Panc1 (cell line): ENCODE measurements around the gene IGSF22. TPM values are rescaled to one million over a fixed set of nuclear protein-coding genes. Genes with fewer than 3 reads are reported as not detected.

Experiments
- ATAC-seq: fragments of 200-7000 bp; cut with Tn5 transposase; 2 replicates; pipeline ENCODE4 v1.9.1; 2020; ENCODE audit warnings: mild to moderate bottlenecking, moderate library complexity
- BruUV-seq: library from RNA; stranded (reverse); fragments of 400-500 nt; replicated peaks from 2 replicates; lab custom pipeline; 2021; lab: Mats Ljungman, UMichigan
- CTCF ChIA-PET: fragments of 300-600 bp; sonication (Branson Sonifier 250); formaldehyde crosslinking; loops from one replicate; lab custom pipeline; 2022; ENCODE audit warnings: antibody characterized with exemption; lab: Charles Lee
- POLR2A ChIA-PET: fragments of 300-600 bp; sonication (Branson Sonifier 250); formaldehyde crosslinking; loops from one replicate; lab custom pipeline; 2022; ENCODE audit warnings: antibody characterized with exemption; lab: Charles Lee
- DNase-seq: peaks from one replicate; pipeline ENCODE4 v3.0.0-alpha.2; 2010; ENCODE audit warnings: low read depth, low spot score
- H3K27ac ChIP-seq: 2 replicates; pipeline ENCODE4 v1.5.1; 2011; ENCODE audit warnings: mild to moderate bottlenecking, low read length, inconsistent platforms
- H3K27me3 ChIP-seq: fragments of 200-500 bp; sonication (Bioruptor generic); 2 replicates; pipeline ENCODE4 v1.6.0; 2014; ENCODE audit warnings: low read length, inconsistent platforms; ENCODE audit not compliant: control insufficient read depth, insufficient read depth
- H3K36me3 ChIP-seq: fragments of 200-500 bp; sonication (Bioruptor generic); 2 replicates; pipeline ENCODE4 v1.5.1; 2014; ENCODE audit warnings: inconsistent platforms, mild to moderate bottlenecking, low read length, moderate library complexity; ENCODE audit not compliant: control insufficient read depth, insufficient read depth
- H3K4me1 ChIP-seq: 2 replicates; pipeline ENCODE4 v1.5.1; 2011; ENCODE audit warnings: inconsistent platforms, mild to moderate bottlenecking, low read length, moderate library complexity; ENCODE audit not compliant: control insufficient read depth, insufficient read depth
- H3K4me3 ChIP-seq, 2 experiments: 2 replicates each; pipeline ENCODE4 v1.5.1; 2011 to 2012; ENCODE audit warnings: low read depth in 2 of 2, low read length in 2 of 2, mild to moderate bottlenecking in 2 of 2, inconsistent platforms in 1 of 2, moderate library complexity in 1 of 2
- H3K9me3 ChIP-seq: fragments of 200-500 bp; sonication (Bioruptor generic); 2 replicates; pipeline ENCODE4 v1.5.1; 2014; ENCODE audit warnings: low read depth, mild to moderate bottlenecking, inconsistent platforms, low read length, moderate library complexity; ENCODE audit not compliant: control insufficient read depth, insufficient read depth
- POLR2AphosphoS5 ChIP-seq: IDR thresholded peaks from 2 replicates; pipeline ENCODE4 v1.6.1; 2012; ENCODE audit warnings: mild to moderate bottlenecking, low read depth, low read length, moderate library complexity
- SIN3A ChIP-seq: IDR thresholded peaks from 2 replicates; pipeline ENCODE4 v1.6.1; 2012; ENCODE audit warnings: low read depth, mild to moderate bottlenecking, low read length, moderate library complexity, borderline replicate concordance; ENCODE audit not compliant: insufficient read depth
- TCF7L2 ChIP-seq: IDR thresholded peaks from 2 replicates; pipeline ENCODE4 v1.6.1; 2011; ENCODE audit warnings: mild to moderate bottlenecking, low read depth, low read length, inconsistent platforms
- in situ Hi-C: cut with HindIII; loops from 2 replicates; pipeline ENCODE4 v1.10.0; 2016; ENCODE audit warnings: low sequenced_read_pairs, low pct_unique_long_range_greater_than_20kb
- intact Hi-C: fragments of 100-400 bp; cut with micrococcal nuclease; formaldehyde crosslinking; loops from one replicate; pipeline ENCODE4 v1.10.0; 2022; ENCODE audit not compliant: unreplicated experiment
- total RNA-seq: library from RNA; stranded (reverse); gene quantifications from one replicate; pipeline ENCODE4 v1.2.1, GENCODE V29; 2021; ENCODE audit not compliant: unreplicated experiment
- TF ChIP-seq, protein P1 (sequence below), 2 experiments: IDR thresholded peaks; 2 replicates each; pipeline ENCODE4 v1.6.1; 2011 to 2012; ENCODE audit warnings: low read depth in 2 of 2, control low read depth in 1 of 2, low read length in 1 of 2, mild to moderate bottlenecking in 1 of 2, moderate library complexity in 1 of 2; ENCODE audit not compliant: insufficient read depth in 1 of 2
- TF ChIP-seq, protein P2 (sequence below): fragments of 450-650 bp; IDR thresholded peaks from 2 replicates; pipeline ENCODE4 v1.5.1; 2017; ENCODE audit warnings: mild to moderate bottlenecking

Gene IGSF22
- total RNA-seq, 1 experiment from 2014 or later, result not detected

DNA sequence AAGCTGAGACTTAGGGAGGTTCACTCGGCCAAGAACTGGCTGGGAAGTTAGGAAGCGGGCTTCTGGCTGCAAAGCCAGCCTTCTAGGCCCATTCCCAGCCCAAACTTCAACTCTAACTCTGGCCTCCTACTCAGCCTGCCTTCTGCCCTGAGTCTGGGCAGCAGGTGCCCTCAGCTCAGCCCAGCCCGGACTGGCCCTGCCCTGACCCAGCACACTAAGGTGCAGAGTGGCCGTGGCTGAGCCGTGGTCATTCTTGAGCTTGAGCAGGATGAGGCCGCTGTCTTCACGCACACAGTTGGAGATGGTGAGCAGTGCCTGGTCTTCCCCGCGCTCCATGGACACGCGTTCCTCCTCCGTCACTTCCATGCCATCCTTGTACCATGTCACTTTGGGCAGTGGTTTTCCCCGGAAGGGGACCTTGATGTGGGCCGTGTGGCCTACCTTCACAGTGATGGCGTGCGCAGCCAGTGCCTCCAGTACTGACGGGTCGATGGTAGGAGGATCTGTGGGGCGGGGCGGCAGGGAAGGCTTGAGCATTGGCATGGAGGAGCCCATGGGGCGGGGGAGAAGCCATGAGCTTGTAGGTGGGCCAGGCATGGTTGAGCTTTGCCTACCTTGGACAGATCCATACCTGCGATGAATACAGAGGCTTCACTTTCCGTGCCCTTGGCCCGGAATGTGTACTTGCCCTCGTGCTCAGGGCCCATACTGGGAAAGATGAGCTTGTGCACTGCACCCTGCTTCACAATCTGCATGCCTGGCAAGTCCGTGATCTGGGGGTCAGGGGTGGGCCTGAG, 12.1 kb downstream of the IGSF22 start:
- Histone ChIP-seq H3K4me3 (no peak overlapping the region), H3K27me3 (peaks cover 6% of the 10 kb centered on the region; the same call in 1 of the 2 replicates), H3K27ac (no peak overlapping the region), H3K36me3 (no peaks in the 10 kb centered on the region), H3K9me3 (no peaks in the 10 kb centered on the region), H3K4me1 (no peaks in the 10 kb centered on the region)
- no TSS peak for BruUV-seq
- POLR2A ChIA-PET, result no interaction called here
- intact Hi-C loops, result no loop called here
- in situ Hi-C loops, result no loop called here
- no peak for DNase-seq
- no peak for ATAC-seq
- TF ChIP-seq TCF7L2, result no peak
- TF ChIP-seq, protein P1, sequence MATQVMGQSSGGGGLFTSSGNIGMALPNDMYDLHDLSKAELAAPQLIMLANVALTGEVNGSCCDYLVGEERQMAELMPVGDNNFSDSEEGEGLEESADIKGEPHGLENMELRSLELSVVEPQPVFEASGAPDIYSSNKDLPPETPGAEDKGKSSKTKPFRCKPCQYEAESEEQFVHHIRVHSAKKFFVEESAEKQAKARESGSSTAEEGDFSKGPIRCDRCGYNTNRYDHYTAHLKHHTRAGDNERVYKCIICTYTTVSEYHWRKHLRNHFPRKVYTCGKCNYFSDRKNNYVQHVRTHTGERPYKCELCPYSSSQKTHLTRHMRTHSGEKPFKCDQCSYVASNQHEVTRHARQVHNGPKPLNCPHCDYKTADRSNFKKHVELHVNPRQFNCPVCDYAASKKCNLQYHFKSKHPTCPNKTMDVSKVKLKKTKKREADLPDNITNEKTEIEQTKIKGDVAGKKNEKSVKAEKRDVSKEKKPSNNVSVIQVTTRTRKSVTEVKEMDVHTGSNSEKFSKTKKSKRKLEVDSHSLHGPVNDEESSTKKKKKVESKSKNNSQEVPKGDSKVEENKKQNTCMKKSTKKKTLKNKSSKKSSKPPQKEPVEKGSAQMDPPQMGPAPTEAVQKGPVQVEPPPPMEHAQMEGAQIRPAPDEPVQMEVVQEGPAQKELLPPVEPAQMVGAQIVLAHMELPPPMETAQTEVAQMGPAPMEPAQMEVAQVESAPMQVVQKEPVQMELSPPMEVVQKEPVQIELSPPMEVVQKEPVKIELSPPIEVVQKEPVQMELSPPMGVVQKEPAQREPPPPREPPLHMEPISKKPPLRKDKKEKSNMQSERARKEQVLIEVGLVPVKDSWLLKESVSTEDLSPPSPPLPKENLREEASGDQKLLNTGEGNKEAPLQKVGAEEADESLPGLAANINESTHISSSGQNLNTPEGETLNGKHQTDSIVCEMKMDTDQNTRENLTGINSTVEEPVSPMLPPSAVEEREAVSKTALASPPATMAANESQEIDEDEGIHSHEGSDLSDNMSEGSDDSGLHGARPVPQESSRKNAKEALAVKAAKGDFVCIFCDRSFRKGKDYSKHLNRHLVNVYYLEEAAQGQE (IDR thresholded peaks at IDR 0.05; ENCODE audit: insufficient read depth in 1 of 2, low read depth in 2 of 2, low read length in 1 of 2), result peak in 1 of 2 experiments; percentile 46; a peak in 1 of 4 replicates
- CTCF ChIA-PET, result interaction anchor here (0.6 kb wide), 1 partner anchor 18 kb away, joined by 3 read pairs; no protein-coding TSS in a partner anchor

DNA sequence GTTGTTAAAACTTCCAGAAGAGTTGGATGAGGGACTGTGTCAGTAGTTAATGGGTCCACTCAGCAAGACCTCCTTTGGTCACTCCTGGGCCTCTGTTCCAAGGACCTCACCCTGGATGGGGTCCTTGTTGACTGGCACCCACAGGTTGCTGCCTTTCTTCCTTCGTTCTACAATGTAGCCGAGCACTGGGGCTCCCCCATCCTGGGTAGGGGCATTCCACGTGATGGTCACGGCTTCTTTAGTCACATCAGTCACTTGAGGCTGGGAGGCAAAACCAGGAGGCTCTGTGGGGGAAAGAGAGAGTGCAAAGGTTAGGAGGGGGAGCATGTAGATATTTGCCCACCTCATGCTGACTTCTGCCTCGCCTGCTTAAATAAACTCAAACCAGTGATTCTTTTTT, 15.4 kb downstream of the IGSF22 start:
- ChIA-PET POLR2A (no interaction called here), CTCF (no interaction called here)
- DNase-seq (no peak), ATAC-seq (no peak)
- no peaks in the 10 kb centered on the region for H3K9me3 ChIP-seq
- H3K27ac ChIP-seq, result no peak overlapping the region
- in situ Hi-C loops, result no loop called here
- intact Hi-C loops, result no loop called here
- no peaks in the 10 kb centered on the region for H3K36me3 ChIP-seq
- no peak overlapping the region for H3K4me3 ChIP-seq
- no peaks in the 10 kb centered on the region for H3K4me1 ChIP-seq
- no TSS peak for BruUV-seq
- H3K27me3 ChIP-seq, result no peaks in the 10 kb centered on the region; the same call in 1 of the 2 replicates
- TF ChIP-seq, protein P1 (IDR thresholded peaks at IDR 0.05; ENCODE audit: insufficient read depth in 1 of 2, low read depth in 2 of 2, low read length in 1 of 2), result no peak
- no peak for TF ChIP-seq POLR2AphosphoS5
- TF ChIP-seq, protein P2, sequence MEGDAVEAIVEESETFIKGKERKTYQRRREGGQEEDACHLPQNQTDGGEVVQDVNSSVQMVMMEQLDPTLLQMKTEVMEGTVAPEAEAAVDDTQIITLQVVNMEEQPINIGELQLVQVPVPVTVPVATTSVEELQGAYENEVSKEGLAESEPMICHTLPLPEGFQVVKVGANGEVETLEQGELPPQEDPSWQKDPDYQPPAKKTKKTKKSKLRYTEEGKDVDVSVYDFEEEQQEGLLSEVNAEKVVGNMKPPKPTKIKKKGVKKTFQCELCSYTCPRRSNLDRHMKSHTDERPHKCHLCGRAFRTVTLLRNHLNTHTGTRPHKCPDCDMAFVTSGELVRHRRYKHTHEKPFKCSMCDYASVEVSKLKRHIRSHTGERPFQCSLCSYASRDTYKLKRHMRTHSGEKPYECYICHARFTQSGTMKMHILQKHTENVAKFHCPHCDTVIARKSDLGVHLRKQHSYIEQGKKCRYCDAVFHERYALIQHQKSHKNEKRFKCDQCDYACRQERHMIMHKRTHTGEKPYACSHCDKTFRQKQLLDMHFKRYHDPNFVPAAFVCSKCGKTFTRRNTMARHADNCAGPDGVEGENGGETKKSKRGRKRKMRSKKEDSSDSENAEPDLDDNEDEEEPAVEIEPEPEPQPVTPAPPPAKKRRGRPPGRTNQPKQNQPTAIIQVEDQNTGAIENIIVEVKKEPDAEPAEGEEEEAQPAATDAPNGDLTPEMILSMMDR, result no peak
- TF ChIP-seq TCF7L2, result no peak
- no peak for TF ChIP-seq SIN3A
